ENCODE results near the gene ACO2.

GRCh38 chr22:41499624-41500280, 30.8 kb downstream of the ACO2 start:
- TF ChIP-seq POLR2A (IDR thresholded peaks at IDR 0.05; ENCODE audit: low read depth, low read length) (no peak), PAX5 (IDR thresholded peaks at IDR 0.05; ENCODE audit: insufficient read depth, low read length, severe bottlenecking) (no peak), POLR2AphosphoS5 (IDR thresholded peaks at IDR 0.05; ENCODE audit: low read depth, low read length) (no peak)
